Adrenal gland (tissue), 5 donors: Measurements from ENCODE around the gene ZNG1B.
A peak's percentile ranks its signal among the peaks of the same experiment; 100 is the strongest.
"Not testable (repeated sequence)": the region's sequence is repeated elsewhere in the genome, so short reads cannot be mapped to it uniquely, and the experiment has no call there.

Experiments used
- CTCF ChIP-seq, 6 experiments: fragments of 450-650 bp in 4 of 6; fragments of 200-600 bp in 2 of 6; sonication (generic) in 1 of 6; IDR thresholded peaks; 1 replicate in 5 of 6; 2 replicates in 1 of 6; pipeline versions ENCODE4 v1.5.1 to v1.8.0; 2016 to 2021; ENCODE audit warnings: antibody characterized with exemption in 6 of 6, mild to moderate bottlenecking in 2 of 6, moderate library complexity in 1 of 6
- POLR2A ChIP-seq, 2 donors: fragments of 450-650 bp; IDR thresholded peaks; one replicate each; pipeline ENCODE4 v1.6.1; 2017; ENCODE audit warnings: antibody characterized with exemption in 2 of 2, mild to moderate bottlenecking in 2 of 2, moderate library complexity in 1 of 2
- donor health status: DM: no; HTN: no; CAD: no.

GRCh38 chr2:113527350-113528045 is 90.0 kb downstream of the ZNG1B start:
- TF ChIP-seq CTCF (IDR thresholded peaks at IDR 0.05), result peak in 3 of 6 experiments; percentile 12 to 22 (median 14)
- TF ChIP-seq POLR2A (IDR thresholded peaks at IDR 0.05), result not testable (repeated sequence)
